SIG-M5 treated with dmso at 0.1 percent for 504 hours (cell line): ENCODE results near the gene ARRDC3.
"Not testable (repeated sequence)": the region's sequence is repeated elsewhere in the genome, so short reads cannot be mapped to it uniquely, and the experiment has no call there.

Experiments used
- DNase-seq: peaks from one replicate; lab custom pipeline; 2025; ENCODE audit not compliant: unreplicated experiment; lab: John Stamatoyannopoulos, UW

ARRDC3 gene, protein sequence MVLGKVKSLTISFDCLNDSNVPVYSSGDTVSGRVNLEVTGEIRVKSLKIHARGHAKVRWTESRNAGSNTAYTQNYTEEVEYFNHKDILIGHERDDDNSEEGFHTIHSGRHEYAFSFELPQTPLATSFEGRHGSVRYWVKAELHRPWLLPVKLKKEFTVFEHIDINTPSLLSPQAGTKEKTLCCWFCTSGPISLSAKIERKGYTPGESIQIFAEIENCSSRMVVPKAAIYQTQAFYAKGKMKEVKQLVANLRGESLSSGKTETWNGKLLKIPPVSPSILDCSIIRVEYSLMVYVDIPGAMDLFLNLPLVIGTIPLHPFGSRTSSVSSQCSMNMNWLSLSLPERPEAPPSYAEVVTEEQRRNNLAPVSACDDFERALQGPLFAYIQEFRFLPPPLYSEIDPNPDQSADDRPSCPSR

DNA sequence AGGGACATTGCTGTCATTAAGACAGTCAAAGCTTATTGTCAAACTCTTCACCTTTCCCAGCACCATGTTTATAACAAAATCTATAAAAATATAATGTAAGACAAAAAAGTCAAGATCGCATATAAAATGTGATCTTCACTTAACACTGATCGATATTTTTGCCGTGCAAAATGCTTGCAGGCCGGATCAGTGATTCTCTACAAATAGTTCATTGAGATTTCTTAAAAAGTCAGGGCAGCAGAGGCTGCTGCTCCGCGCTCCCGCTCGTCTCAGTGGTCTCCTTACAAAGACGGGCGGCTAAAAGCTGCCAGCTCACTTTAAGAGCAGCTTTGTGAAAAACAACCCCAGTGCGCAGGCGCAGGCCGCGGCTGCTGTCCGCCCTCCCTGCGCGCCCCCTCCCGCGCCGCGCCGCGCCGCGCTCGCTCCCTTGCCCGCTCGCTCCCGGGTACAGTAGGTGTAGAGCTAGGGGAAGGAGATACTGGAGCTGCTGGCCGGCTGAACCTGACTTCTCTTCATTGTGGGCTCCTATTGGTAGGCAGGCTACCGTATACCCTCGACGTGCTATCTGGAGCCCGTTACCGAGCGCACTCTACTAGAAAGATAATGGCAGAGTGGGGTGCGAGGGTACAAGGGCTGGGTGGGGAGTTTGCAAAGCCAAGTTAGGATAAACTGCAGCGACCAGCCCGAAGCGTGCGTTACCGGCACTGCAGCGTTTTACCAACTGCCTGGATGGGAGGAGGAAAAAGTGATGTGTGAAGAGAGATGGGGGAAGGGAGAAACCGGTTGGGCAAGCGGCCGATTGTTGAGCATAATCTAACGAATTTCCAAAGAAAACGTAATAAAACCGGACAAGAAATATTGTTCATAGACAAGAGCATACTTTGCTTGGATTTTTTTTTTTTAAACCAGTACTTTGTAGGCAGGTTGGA, at the start of gene ARRDC3:
Gene ARRDC3 (minus strand): TSS at position 291 of the 929 bp plus-strand sequence. CDS start 225 bp downstream, at position 66.
- DNase-seq, result peak; percentile 97

GRCh38 chr5:91430949-91431348, 47.8 kb upstream of the ARRDC3 start:
- no peak for DNase-seq

GRCh38 chr5:91424638-91425436, 41.7 kb upstream of the ARRDC3 start:
- no peak for DNase-seq

GRCh38 chr5:91423871-91424270, 40.8 kb upstream of the ARRDC3 start:
- DNase-seq, result no peak

DNA sequence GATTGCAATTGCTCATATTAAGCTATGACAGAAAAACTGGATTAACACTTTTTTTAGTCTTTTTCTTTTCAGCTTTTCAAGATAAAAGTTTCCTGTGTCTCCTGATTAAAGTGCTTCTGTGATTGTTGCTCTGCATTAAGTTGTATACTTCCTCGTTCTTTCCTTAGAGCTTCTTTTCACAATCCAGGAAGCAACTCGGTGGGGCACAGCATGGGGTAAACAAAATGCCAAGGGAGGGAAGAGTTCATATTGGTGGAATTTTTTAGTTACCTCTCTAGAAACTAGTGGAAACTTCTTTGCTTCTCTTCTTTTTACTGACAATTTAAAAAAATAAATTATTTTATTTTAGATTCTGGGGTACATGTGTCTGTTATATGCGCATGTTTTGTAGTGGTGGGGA, 37.8 kb upstream of the ARRDC3 start:
- DNase-seq, result no peak

DNA sequence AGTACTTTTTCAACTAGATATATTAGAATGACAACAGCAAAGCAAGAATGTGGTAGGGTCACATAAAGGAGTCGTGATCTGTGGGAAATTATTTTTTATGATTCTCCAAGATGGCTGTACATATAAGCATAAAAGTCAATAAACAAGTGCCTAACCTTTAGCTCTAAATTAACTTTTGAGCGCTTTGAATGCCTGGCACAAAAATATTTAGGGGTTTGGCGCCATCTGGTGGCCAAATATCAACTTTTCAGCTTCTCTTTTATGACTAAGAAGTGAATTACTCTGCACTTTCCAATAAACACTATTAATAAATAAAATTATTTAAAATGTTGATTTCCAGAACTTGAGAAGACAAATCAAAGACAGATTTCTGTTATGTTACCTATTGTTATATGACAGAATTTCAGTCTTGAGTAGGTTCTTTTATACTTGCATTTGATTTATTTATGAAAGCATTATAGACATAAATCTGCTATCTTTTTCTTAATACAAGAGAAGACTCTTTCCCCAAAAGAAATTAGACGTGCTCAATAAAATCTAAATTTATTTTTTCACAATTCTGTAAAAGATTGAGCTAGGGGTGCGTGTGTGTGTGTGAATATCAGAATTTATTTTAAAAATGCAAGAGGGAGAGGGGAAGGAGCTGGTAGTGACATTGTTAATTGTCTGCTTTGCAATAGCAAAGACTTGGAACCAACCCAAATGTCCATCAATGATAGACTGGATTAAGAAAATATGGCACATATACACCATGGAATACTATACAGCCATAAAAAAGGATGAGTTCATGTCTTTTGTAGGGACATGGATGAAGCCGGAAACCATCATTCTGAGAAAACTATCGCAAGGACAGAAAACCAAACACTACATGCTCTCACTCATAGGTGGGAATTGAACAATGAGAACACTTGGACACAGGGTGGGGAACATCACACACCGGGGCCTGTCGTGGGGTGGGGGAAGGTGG, 36.7 kb upstream of the ARRDC3 start:
- DNase-seq, result peak; percentile 38

DNA sequence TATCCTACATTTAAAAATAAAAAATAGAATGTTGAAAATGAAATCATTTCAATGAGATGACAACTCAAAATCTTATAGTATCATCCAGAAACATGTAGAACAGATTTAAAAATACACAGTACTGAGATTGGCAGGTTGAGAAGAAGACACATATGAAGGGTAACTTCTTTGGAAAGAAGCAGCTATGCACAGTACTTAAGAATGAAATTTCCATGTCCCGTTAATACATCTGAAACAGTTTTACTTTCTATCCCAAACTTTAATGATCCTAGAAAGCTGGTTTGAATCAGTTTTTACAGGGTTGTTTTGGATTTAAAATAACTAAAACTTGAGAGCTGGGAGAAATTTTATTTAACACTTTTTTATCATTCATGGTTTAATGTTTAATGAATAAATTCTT, 36.0 kb upstream of the ARRDC3 start:
- no peak for DNase-seq

GRCh38 chr5:91418158-91418557, 35.0 kb upstream of the ARRDC3 start:
- no peak for DNase-seq

- no peak for DNase-seq
Observed at GRCh38 chr5:91417219-91417618, 34.1 kb upstream of the ARRDC3 start.

GRCh38 chr5:91416491-91416890, 33.4 kb upstream of the ARRDC3 start:
- DNase-seq, result no peak

DNA sequence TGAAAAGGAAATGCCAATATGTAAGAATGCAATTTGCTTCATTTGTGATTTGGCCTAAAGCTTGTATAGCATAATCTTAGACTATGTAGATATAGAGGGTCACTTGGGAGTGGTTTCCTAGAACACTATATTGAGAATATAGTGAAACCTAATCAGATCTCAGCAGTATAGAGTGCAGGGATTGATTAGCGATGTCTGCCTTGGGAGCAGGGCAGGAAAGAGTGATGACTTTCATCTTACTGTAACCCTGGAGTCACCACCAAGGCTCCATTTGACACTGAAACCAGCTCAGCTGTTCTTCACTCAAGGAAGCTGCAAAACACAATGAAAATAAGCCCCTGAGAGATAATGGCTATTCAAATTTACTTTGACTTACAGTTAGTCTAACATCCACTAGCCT, 26.2 kb upstream of the ARRDC3 start:
- no peak for DNase-seq

DNA sequence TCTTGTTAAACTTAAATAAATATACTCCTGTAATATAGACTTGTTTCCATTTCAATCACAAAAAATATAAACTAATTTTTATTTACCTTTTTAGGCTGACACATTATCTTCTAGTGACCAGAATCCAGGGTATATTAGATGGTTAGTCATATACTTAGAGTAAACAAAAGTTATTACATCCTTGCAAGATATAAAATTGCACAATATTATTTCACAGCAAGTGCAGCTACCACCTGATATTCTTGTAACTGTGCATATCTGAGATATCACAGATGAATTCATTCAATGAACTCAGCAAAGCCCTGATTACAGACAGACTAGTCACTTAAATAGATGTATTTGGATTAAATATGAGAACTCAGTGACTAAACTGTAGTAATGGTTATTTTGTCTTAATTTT, 25.6 kb upstream of the ARRDC3 start:
- no peak for DNase-seq

DNA sequence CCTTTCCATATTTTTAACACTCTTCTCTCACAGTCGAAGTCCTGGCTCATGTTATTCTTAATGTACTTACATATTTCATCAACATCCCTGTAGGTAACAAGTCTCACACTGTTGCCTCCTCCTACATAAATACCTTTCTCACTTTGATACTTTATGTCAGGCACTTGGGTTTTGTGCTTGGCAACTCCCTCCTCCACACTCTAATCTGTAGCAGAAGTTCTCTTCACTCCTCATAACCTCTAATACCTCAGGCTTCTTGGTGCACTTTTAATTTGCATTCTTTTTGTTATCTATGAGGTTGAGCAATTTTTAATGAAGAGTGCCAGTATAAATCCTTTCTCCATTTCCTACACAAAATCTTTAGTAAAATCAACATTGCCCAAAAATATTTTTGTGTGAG, 24.1 kb upstream of the ARRDC3 start:
- no peak for DNase-seq

DNA sequence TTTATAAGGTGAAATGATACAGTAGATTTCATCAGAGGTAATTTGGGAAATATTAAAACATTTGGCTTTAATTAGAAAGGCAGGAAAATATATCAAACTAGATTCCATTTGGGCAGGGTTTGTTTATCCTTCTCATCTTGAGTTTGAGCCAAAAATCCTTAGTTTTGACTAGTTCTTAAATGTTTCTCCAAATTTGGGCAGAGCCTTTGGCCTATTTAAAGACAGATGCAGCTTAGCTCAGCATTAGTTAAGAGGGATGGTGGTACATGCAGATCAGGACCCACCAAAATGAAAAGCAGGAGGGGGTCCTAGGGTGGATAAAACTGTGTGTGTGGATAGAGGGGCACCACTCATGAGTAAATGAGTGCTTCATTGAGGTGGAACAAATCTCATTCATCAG, 20.3 kb upstream of the ARRDC3 start:
- DNase-seq, result no peak

- DNase-seq, result no peak
Observed at GRCh38 chr5:91401175-91401574, 18.1 kb upstream of the ARRDC3 start.

- DNase-seq, result no peak
Observed at GRCh38 chr5:91397791-91398190, 14.7 kb upstream of the ARRDC3 start.

- DNase-seq, result no peak
Observed at GRCh38 chr5:91390268-91390667, 7.2 kb upstream of the ARRDC3 start.

DNA sequence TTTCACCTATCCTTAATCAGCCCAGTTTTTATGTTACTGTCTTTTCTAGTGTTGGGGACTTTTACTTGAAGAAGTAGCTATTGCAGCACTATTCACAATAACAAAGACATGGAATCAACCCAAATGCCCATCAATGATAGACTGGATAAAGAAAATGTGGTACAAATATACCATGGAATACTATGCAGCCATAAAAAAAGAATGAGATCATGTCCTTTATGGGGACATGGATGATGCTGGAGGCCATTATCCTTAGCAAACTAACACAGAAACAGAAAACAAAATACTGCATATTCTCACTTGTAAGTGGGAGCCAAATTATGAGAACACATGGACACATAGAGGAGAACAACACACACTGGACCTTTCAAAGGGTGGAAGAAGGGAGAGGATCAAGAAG, 6.4 kb upstream of the ARRDC3 start:
- not testable (repeated sequence) for DNase-seq

GRCh38 chr5:91388362-91388761, 5.2 kb upstream of the ARRDC3 start:
- DNase-seq, result no peak

DNA sequence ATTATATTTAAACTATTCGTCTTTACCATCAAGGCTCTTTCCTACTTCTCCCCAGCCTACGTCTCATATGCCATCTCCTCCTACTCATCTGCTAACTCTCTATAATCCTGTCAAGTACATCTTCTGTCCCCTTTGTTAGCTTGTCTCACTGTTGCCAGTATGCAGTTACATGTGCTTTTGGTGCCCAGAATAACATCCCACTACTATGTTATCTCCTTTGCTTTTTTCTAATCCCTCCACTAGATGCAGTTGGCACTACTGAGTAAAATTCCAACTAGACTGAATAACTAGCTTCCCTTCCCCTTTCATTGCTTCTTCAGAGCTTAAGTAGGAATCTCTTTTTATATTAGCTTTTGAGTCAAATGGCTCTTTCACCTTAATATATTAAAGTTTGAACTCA, 3.0 kb upstream of the ARRDC3 start:
- DNase-seq, result peak; percentile 4
